ENCODE results near the gene CCDC88C.

The CCDC88C gene

DNA sequence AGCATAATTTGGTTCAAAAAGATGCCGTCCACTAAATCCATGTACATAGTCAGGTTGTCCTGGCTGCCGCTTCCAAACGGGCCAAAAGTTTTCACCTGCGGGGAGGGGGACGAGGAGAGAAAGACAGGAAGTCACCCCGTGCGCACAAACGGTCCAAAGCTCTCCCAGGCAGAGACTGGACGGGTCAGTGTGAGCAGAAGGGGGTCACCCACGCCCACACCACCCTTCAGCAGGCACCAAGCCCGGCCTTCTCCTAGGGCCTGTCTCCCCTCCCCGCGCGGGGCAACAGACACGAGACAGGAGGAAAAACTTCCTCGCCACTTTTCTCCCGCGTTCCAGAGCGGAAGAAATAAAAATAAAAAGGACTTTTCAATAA, 888 bp downstream of the CCDC88C start:
- H3K4me3 ChIP-seq (ENCODE audit: low read depth, low read length), result peak overlapping the region; percentile 87
- TF ChIP-seq, protein P1, sequence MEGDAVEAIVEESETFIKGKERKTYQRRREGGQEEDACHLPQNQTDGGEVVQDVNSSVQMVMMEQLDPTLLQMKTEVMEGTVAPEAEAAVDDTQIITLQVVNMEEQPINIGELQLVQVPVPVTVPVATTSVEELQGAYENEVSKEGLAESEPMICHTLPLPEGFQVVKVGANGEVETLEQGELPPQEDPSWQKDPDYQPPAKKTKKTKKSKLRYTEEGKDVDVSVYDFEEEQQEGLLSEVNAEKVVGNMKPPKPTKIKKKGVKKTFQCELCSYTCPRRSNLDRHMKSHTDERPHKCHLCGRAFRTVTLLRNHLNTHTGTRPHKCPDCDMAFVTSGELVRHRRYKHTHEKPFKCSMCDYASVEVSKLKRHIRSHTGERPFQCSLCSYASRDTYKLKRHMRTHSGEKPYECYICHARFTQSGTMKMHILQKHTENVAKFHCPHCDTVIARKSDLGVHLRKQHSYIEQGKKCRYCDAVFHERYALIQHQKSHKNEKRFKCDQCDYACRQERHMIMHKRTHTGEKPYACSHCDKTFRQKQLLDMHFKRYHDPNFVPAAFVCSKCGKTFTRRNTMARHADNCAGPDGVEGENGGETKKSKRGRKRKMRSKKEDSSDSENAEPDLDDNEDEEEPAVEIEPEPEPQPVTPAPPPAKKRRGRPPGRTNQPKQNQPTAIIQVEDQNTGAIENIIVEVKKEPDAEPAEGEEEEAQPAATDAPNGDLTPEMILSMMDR (IDR thresholded peaks at IDR 0.05; ENCODE audit: insufficient read depth, low read depth, low read length, missing control alignments), result no peak
- peak; percentile 64 for DNase-seq (ENCODE audit: low read depth)

DNA sequence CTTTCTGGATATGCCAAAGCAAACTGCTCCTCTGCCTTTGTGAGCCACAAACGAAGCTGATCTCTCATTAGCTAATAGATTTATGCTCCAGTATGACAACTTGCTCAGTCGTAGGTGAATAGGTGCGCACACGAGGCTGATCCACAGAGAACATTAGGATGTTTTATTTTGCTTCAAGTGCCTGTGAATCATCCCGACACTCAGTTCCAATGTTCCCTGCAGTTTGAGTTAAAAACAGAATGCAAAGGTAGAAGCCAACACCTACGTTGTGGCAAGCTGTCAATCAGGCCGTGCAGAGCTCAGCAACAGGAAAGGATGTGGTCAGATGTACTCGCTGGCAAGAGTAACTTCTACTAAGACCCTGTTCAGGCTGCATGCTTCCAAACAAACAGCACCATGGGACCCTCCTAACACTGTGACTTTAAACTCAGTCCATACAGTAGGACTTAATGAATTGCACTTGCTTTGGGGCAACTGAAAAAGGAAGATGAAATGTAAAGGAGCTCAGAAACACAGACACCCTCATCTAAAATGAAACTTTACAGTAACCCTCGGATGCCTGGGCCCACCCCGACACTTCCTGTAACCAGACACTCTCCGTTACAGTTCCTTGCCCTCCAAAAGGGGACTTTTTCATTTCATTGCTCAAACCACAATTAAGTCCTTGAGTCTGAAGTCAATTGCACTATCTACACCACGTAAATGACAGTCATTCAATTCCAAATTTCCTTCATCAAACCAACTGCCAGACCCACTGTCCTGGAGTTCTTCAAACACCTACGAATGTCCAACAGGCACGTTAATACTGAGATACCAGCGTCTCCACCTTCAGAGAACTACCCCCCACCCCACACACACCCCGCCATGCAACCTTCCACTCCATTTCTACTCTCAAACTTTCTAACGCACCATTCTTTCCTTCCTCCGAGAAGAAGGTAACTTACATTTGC, 1.6 kb downstream of the CCDC88C start:
- H3K4me3 ChIP-seq (ENCODE audit: low read depth, low read length), result peak overlapping the region; percentile 87
- DNase-seq (ENCODE audit: low read depth), result peak; percentile 91

DNA sequence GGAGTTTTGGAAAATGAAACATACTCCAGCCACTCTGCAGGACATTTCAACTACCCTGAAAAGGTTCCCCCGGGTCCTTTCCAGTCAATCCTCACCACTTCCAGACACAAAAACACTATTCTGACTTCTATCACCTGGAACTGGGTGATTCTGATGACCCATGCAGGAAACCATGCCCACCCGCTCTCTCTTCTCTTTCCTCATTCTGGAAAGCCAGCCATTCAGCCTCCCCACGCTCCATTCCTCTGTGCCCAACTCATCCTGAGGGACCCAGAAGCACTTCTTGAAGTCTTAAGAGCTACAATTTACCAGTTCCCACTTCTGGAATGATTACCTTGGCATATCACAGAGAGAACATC, 3.2 kb downstream of the CCDC88C start:
- H3K4me3 ChIP-seq (ENCODE audit: low read depth, low read length), result peak overlapping the region; percentile 87
- no peak for DNase-seq (ENCODE audit: low read depth)
- TF ChIP-seq, protein P1 (IDR thresholded peaks at IDR 0.05; ENCODE audit: insufficient read depth, low read depth, low read length, missing control alignments), result no peak

More for the DNA sequence above, 1.6 kb downstream of the CCDC88C start:
- TF ChIP-seq, protein P1 (IDR thresholded peaks at IDR 0.05; ENCODE audit: insufficient read depth, low read depth, low read length, missing control alignments), result no peak

DNA sequence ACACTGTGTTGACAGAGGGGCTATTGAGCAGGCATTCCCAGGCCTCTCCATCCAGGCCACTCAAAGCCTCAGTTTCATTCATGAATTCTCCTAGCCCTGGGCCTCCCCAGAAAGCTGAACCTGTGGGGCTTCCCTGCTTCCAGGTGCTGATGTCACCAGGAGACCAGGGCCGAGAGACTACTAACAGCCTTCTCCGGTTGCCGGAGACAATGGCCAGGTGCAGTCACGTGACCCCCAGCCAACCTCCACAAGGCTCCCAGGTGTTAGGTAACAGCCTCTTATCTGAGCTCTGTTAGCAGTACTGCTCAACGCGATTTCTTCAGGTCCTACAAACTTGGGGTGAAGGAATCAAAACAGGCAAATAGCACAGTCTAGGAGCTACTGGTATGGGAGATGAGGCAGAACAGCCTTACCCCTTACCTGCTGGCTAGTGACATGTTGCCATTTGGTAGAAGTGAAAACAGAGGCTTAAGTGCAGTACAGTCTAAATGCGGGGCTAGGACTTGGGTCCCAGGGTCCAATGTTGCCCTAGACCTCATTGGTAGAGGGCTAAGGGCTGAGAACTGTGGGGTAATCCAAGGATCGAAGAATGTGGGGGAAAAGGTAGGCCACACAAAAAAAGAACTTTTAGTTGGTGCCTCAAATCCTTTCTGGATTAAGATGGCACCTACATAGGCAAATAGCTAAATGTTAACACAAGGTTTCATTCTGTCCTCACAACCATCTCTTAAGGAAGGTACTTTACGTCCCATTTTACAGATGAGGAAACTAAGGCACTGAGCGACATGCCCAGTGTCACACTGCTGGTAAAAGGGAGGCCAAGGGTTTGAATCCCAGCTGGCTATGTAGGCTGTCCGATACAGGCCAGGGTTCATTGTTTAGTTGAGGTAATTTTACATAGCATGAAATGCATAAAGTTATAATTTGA, 3.8 kb downstream of the CCDC88C start:
- H3K4me3 ChIP-seq (ENCODE audit: low read depth, low read length), result peak overlapping the region; percentile 87
- TF ChIP-seq, protein P1 (IDR thresholded peaks at IDR 0.05; ENCODE audit: insufficient read depth, low read depth, low read length, missing control alignments), result no peak
- no peak for DNase-seq (ENCODE audit: low read depth)

DNA sequence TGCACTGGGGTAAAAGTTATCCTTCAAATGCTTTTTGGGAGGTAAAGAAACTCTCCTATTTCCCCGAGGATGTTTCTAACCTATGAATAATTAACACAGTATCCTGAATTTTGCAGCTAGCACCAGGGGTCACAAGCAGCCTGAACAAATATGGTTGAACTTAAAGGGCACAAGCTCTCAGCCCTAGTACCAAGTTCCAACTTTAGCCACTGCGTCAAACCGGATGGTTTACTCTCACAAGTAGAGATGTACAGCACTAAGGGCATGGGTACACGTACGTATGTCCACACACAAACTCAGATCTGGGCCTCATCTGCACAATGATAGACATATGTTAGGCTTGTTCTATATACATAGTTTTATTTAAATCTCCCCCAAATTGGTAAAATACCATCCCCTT, 4.7 kb downstream of the CCDC88C start:
- H3K4me3 ChIP-seq (ENCODE audit: low read depth, low read length), result peak overlapping the region; percentile 87
- peak; percentile 55 for DNase-seq (ENCODE audit: low read depth)
- TF ChIP-seq, protein P1 (IDR thresholded peaks at IDR 0.05; ENCODE audit: insufficient read depth, low read depth, low read length, missing control alignments), result no peak

DNA sequence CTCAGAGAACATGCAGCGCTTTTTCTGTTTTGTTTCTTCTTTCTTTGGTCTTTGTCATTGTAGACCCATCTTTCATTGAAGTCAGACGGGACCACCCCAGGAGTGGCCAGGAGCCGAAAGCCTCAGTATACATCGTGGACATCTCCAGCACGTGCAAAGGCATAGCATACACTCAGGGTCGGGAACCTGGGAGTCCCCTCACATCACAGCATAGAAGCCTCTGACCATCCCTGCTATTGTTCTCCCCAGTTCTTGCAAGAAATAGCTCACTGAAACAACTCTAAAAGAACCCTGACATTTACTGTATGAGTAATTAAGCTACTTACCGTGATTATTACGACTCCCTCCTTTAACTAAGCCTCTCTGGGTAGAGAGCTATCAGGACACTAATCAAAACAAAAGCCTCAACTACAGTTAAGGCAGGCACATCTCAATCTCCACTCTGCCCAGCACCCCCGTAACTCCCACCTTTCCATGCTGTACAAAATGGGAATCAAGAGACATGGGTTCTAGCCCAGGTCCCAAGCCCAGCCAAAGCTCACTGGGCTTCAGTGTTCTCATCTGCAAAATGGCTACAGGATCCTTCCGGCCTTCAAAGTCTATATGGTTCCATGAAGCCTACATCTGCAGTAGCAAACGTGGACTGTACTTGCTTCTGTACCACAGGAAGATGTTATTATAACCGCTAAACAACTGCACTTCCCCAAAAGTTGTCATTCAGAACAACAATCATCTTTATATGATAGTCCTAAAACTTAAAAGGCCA, 6.7 kb downstream of the CCDC88C start:
- peak; percentile 71 for DNase-seq (ENCODE audit: low read depth)
- TF ChIP-seq, protein P1 (IDR thresholded peaks at IDR 0.05; ENCODE audit: insufficient read depth, low read depth, low read length, missing control alignments), result no peak
- H3K4me3 ChIP-seq (ENCODE audit: low read depth, low read length), result peak overlapping the region; percentile 50

All from GM12865 (cell line).